CD4-positive, alpha-beta T cell treated with Interleukin-10 for 1 hour (primary cell): ENCODE results near the gene BCL2.

ENCODE experiments used
- DNase-seq: peaks from one replicate; pipeline ENCODE4 v3.0.0-alpha.2; 2020

The BCL2 gene

GRCh38 chr18:63154350-63155152 lies 165.0 kb downstream of the BCL2 start:
- no peak for DNase-seq

GRCh38 chr18:63152791-63153190 lies 166.8 kb downstream of the BCL2 start:
- no peak for DNase-seq

GRCh38 chr18:63152096-63152495 lies 167.5 kb downstream of the BCL2 start:
- DNase-seq: peak; percentile 57

- no peak for DNase-seq
Measured at GRCh38 chr18:63151539-63151938, 168.0 kb downstream of the BCL2 start.

- DNase-seq: no peak
Measured at GRCh38 chr18:63150942-63151421, 168.6 kb downstream of the BCL2 start.

GRCh38 chr18:63150326-63150725 lies 169.2 kb downstream of the BCL2 start:
- no peak for DNase-seq

GRCh38 chr18:63149302-63149587 lies 170.3 kb downstream of the BCL2 start:
- no peak for DNase-seq

- no peak for DNase-seq
Measured at GRCh38 chr18:63148449-63149301, 170.9 kb downstream of the BCL2 start.

GRCh38 chr18:63147973-63148372 lies 171.6 kb downstream of the BCL2 start:
- no peak for DNase-seq

- DNase-seq: no peak
Measured at GRCh38 chr18:63146828-63147409, 172.7 kb downstream of the BCL2 start.

- DNase-seq: no peak
Measured at GRCh38 chr18:63145851-63146555, 173.6 kb downstream of the BCL2 start.

- DNase-seq: no peak
Measured at GRCh38 chr18:63145166-63145850, 174.3 kb downstream of the BCL2 start.

- no peak for DNase-seq
Measured at GRCh38 chr18:63144748-63145147, 174.8 kb downstream of the BCL2 start.

GRCh38 chr18:63143330-63143771 lies 176.2 kb downstream of the BCL2 start:
- DNase-seq: no peak

GRCh38 chr18:63142594-63143225 lies 176.9 kb downstream of the BCL2 start:
- no peak for DNase-seq

- no peak for DNase-seq
Measured at GRCh38 chr18:63141778-63142176, 177.8 kb downstream of the BCL2 start.

- no peak for DNase-seq
Measured at GRCh38 chr18:63140997-63141777, 178.4 kb downstream of the BCL2 start.

- no peak for DNase-seq
Measured at GRCh38 chr18:63140038-63140450, 179.5 kb downstream of the BCL2 start.

GRCh38 chr18:63138436-63139340 lies 180.9 kb downstream of the BCL2 start:
- DNase-seq: no peak

GRCh38 chr18:63137999-63138435 lies 181.6 kb downstream of the BCL2 start:
- peak; percentile 65 for DNase-seq
